ENCODE data around the gene IL37.
"Not testable (repeated sequence)": the region's sequence is repeated elsewhere in the genome, so short reads cannot be mapped to it uniquely, and the experiment has no call there.

IL37 gene

DNA sequence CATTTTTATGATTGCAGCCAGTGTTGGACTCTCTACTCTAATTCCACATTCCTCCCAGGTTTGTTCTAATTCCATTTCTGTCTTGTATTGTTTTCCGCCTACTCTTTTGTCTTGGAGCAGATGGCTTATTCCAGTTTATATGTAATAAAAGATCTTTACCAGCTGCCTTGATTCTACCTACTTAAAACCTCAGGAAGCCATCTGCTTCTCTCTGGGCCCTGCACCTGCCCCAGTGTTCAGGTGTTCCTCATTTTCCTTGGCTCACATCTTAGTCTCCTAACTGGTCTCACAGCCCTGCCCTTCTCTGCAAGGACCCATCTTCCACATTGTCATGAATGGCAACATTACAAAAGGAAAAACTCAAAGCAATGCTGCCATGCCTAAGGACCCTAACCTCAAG lies 21.0 kb upstream of the IL37 start:
- DNase-seq (ENCODE audit: low read depth in 2 of 2) = no peak

DNA sequence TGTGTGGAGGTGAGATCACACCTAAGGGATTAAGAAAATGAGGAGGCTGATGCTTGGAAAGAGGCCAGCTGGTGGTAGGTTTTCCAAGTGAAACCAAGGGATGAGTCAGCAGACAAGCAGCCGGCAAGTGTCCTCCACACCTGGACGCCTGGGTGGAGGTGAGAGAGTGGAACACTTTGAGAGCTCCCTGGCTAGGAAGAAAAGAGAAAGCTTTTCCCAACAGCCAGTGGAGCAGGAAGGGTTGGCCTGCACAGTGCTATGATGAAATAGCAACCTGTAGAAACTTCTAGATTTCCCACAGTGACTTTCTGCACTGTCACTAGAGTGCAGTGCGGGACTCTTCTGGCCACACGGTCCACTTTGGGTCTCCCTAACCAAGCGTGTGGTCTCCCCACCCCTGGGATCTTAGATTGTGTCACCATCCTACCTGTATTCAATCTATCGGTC lies 19.6 kb upstream of the IL37 start:
- DNase-seq (ENCODE audit: low read depth in 2 of 2) = no peak

DNA sequence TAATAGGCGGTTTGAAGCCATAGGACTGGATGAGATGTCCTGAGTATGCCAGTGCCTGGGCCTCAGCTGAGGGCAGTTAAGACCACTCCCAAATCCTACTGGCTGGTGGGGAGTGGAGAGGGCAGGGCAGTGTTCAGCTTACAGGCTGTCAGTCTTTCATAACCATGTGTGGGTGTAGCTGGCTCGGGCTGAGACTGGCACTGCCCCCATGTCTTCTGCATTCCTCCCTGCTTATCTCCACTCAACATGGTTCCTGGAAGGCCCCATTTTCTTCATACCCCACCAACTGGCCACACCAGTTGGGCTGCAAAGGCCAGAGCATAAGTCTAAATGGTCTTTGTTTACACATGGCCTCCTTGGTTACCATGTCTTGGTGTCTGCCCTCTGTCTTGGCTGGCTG lies 17.2 kb upstream of the IL37 start:
- no peak for DNase-seq (ENCODE audit: low read depth in 2 of 2)

DNA sequence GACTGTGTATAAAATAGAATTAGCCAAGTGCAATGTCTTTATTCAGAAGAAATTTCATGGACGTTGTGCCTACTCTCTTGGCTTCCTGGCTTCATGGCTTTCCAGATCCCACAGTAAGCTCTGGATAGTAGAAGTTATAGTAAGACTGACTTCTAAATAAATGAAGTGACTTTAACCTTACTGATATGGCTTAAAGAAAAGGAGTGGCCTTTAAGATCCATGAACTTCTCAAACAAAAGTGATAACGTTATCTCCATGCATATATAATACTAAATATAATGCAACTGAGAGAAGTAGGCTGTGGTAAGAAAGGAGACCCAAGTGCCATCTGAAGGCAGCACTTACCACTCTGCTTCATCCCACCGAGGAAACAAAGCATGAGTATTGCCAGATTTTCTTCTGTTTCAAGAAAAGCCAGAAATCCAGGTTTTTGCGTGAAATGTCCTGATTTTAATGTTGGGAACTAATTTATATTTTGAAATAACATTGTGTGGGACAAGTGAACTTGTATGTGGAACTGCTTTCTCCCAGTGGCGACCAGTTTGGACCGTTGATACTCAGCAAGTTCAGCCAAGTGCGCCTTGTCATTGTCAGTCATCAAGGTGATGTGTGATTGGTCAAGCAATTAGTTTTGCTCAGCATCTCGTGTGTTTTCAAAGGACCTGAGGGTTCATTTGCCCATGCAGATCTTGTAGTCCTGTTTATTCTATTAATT lies 13.9 kb upstream of the IL37 start:
- DNase-seq (ENCODE audit: low read depth in 2 of 2) = no peak

DNA sequence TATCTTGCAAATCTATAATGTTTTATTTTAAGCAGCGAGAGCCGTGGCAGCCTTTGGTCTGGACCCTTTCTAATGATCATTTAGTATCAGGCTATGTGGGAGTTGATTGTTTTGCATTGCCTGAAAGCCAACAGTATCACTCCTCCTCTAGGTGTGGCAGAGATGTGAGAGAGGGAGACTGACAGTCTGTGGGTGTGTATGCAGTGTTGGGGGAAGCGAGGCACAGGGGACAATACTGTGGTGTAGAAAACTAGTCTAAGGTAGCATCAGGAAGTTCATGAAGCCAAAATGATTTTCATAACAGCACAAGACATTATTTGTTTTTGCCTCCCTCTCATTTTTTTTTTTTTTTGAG lies 13.4 kb upstream of the IL37 start:
- DNase-seq (ENCODE audit: low read depth in 2 of 2) = no peak

DNA sequence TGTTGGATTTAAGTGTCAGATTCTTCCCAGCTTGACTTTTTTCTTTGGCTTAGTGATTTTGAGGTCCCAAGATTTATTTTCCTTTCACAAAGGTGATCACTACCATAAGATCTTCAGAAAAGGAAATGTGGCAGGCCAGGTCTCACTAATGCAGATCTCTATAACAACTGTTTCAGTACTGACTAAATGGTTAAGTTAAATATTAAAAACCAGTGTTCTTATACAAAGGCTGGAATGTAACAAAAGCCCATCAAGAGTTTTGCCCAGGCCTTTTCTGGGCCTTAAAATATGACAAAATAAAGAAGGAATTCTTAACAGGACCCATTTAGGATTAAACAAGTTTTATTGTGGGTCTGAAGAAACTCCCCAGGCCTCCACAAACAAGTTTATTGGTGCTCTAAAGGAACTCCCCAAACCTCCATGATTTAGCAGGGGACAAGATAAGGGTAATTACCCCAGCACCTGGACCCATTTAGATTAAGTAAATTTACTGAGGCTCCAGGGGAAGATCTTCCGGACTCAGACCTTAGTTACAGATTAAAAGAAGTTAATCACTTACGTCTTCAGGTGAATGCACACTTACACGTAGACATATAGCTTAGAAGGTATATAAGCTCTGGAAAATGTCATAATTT lies 9.4 kb upstream of the IL37 start:
- not testable (repeated sequence) for DNase-seq (ENCODE audit: low read depth in 2 of 2)

DNA sequence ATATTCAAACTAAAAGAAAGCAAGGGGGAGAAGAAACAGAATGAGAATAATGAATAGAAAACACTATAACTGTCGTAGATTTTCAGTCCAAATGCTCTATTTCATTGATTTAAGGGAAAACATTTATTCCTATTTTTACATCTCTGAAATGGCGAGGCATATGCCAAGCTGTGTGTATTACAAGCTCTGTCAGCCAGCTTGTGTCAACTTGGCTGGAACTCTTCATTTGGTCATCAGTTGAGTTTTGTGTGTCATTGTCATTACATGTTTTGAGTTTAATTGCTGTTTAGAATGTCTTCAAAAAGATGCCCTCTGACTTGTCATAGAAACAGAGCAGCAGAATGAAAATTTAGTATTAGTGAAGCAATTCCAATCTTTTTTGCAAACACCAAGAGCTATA lies 8.1 kb upstream of the IL37 start:
- DNase-seq (ENCODE audit: low read depth in 2 of 2) = no peak

DNA sequence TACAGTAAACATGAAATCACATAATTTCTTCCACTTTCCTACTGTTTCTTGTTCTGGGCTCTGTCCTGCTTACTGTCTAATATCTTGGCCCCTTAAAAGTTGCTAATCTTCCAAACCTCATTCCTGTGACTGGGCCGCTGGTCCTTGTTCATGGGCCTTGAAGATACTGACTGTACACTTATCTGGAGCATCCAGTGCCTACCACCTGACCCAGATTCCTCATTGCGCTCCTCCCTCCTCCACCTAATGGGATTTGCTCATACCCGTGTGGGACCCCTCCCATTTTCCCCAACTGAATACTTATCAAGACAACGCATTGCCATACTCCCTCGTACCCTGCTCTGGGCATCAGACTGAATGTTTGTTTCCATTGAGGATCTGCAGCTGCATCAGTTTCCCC lies 6.1 kb upstream of the IL37 start:
- no peak for DNase-seq (ENCODE audit: low read depth in 2 of 2)

DNA sequence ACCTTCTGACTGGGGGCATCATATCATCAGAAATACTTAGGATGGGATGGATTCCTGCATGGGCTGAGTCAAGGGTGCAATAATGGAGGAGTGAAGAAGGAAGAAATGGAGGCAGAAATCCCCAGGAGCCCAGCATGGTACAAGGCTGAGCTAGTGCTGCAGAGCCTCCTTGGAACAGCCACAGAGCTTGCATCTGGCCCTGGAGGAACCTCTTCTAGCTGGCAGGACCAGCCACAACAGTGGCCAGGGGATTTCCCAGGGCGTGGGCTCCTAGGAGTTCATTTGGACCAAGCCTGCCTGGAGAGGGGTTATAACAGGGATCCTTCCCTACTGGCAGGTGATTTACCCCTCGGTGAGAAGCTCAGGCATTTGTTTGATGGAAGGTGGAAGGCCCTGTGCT lies 4.7 kb upstream of the IL37 start:
- DNase-seq (ENCODE audit: low read depth in 2 of 2) = no peak

DNA sequence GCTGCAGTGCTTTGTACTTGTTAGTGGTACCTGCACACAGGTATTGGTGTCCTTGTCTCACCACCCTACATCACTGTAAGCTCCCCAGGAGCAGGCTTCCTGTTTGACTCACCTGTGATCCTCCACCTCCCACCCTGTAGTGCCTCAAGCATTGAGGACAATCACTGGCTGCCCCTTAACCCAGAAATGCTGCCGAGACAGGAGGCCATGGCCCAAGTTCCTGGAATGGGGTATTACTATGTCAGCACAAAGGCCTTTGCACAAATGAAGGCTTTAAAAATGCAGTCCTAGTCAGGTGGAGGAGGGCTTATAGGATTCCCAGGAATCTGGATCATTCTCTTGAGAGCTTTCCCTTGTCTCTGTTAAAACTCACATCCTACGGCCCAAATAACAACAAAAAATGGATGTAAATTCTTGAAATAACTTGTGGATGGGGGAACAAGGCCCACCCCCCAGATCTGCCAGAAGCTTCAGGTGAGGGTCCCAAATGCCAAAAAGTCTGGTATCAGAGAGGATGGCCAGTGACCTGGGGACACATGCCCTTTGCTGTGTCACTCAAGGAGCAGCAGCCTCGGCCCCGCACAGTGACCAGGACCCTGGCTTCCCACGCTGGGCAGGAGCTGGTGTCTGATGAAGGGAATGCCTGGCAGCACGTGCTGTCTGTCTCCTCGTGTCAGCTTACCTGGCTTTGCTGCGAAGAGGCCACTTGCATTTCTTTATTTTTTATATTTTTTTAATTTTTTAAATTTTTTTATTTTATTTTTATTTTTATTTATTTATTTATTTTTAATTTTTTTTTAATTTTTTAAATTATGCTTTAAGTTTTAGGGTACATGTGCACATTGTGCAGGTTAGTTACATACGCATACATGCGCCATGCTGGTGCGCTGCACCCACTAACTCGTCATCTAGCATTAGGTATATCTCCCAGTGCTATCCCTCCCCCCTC lies 3.7 kb upstream of the IL37 start:
- DNase-seq (ENCODE audit: low read depth in 2 of 2) = no peak

DNA sequence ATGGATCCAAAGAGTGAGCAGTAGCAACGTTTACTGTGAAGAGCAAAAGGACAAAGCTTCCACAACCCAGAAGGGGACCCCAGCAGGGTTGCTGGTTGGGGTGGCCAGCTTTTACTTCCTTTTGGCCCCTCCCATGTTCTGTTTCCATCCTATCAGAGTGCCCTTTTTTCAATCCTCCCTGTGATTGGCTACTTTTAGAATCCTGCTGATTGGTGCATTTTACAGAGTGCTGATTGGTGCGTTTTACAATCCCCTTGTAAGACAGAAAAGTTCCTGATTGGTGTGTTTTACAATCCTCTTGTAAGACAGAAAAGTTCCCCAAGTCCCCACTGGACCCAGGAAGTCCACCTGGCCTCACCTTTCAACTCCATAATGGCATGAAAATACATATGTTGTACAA lies 2.4 kb upstream of the IL37 start:
- DNase-seq (ENCODE audit: low read depth in 2 of 2) = not testable (repeated sequence)

DNA sequence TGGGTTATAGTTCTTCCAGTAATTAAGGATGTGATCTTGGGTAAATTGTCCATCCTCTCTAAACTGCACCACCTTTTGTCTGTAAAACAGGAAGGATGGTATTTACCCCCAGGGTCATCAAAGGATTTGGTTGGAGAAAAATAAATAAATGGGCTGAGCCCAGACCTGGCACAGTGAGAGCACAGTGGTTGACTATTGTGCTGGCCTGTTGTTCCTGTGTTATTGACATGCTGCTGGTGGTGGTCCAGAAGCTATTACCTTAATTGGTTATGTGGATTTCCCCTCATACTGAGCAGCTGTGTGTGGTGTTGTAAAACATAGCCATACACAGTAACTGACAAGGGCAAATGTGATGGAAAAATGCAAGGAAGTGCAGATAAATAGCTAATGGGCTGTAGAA lies 746 bp upstream of the IL37 start:
- DNase-seq (ENCODE audit: low read depth in 2 of 2) = no peak

DNA sequence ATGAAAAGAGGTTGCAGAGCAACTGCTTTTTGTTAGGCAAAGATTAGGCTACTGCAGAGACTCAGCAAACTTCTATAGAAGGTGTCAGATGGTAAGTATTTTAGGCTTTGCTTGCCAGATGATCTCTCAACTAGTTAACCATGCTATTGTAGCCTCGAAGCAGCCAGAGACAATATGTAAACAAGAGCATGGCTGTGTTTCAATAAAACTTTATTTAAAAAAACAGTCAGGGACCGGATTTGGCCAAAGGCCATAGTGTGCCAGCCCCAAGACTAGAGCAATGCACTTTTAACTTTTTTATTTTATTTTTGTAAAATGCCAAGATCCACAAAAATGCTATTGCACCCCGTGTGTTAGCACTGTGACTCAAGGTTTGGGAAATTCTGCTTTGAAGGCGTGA lies 1.4 kb downstream of the IL37 start:
- DNase-seq (ENCODE audit: low read depth in 2 of 2) = no peak

DNA sequence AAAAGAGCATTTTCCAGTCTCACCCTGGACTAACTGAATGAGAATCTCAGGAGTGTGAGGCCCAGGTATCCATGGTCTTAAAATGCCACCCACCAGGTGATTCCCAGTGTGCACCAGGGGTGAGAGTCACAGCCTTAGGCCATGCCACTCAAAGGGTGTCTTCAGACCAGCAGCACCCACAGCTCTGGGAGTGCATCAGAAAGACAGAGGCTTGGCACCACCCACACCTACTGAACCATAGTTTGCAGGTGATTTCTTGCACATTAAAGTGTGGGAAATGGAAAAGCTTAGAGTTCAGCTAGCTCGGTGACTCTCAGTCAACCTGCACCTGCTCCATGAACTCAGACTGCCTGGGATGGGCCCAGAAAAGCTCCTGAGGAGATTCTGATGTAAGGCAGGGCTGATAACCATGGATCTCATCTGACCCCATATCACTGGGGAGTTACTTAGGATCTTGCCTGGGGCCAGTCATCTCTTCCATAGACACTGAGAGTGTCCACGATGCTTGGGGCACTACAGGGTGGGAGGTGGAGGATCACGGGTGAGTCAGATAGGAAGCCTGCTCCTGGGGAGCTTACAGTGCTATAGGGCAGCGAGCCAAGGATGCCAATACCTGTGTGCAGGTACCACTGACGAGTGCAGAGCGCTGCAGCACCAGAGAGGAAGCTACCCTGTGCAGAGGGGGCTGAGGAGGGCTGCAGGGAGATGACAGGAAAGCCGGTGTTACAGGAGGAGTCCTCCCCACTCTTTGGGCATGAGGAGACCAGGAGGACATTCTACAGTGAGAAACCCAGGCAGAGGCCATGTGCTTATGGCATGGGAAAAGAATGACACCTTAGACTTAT lies 4.6 kb downstream of the IL37 start:
- no peak for DNase-seq (ENCODE audit: low read depth in 2 of 2)

DNA sequence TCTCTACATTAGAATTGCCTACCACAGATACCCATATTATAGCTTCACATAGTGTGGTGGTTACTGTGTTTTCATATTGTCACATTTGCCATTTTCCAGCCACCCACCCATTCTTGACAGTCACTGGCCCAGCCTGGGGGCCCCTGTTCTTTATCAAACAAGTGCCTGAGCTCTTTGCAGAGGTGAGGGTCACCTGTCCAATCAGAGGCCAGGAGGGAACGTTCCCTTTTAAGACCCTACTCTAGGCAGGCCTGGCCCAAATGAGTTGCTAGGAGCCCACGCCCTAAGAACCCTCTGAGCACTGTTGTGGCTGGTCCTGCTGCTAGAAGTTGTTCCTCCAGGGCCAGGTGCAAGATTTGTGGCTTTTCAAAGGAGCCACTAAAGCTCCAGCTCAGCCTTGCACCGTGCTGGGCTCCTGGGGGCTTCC lies 5.2 kb downstream of the IL37 start:
- DNase-seq (ENCODE audit: low read depth in 2 of 2) = no peak

DNA sequence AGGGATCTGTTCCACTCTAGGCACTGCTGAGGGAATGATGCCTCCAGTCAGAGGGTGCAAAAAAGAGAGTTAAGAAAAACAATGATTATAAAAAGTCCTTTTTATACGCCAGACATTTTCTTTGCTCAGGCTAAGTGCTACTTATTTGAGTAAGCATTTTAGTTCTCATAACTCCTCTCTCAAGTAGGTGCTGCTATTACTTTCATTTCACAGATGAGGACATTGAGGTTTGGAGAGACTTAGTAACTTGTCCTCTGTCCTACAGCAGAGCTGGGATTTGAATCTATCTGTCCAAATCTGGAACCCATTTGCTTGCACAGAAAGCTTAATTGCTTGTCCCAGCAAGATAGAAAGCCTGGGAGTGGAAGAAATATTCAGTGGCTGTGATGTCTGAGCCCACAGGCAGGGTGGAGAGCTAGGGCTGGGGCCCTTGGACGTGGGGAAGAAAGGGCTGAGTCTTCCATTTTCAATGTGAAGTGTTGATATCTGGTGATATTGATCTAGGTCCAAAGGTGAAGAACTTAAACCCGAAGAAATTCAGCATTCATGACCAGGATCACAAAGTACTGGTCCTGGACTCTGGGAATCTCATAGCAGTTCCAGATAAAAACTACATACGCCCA lies 5.8 kb downstream of the IL37 start:
- no peak for DNase-seq (ENCODE audit: low read depth in 2 of 2)

DNA sequence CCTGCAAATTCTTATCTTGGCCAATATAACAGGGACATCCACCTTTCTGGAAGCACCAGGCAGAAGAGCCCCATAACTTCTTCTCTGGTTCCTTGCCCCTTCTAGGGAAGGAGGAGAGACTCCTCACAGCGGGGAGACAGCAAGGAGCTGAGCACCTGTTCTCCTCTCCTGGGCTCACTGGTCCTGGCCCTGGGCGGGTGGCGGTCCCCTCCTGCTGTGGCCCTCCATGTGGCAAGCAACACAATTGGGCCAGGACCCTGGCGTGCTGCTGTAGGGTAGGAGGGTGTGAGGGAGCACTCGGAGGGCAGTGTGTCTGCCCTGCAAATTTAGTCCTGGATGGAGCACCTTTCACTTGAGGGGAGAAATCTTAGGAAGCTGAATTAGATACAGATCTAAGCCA lies 6.9 kb downstream of the IL37 start:
- DNase-seq (ENCODE audit: low read depth in 2 of 2) = no peak

DNA sequence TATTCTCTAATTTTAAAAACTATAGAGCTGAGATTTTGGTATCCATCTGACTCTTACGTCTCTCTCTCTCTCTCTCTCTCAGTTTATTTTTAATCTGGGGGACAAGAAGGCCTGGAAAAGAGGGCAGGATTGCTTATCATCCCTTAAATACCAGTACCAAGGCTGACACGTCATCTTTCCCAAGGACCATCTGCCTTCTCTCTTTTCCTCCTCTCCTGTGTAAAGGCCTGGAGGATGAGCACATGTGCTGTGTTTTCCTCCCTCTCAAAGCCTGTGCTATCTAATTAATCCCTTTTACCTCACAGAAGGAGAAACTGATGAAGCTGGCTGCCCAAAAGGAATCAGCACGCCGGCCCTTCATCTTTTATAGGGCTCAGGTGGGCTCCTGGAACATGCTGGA lies 7.3 kb downstream of the IL37 start:
- no peak for DNase-seq (ENCODE audit: low read depth in 2 of 2)

DNA sequence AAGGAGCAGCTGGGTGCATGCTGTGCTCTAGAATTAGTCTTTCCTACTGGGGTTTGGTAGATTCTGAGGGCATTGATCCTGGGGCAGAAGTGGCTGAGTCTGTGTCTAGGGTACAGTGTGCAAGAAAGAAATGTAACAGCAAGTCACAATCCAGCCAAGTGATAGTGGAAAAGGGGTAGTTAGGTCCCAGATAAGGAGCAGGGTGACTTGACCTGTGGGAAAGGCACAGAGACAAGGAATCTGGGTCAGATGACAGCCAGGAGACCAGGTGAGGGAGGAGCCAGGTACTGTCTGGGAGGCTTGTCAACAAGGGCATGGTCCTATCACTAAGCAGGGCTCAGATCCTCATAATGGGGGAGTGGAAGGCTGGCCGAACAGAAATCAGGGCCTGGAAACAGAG lies 8.1 kb downstream of the IL37 start:
- DNase-seq (ENCODE audit: low read depth in 2 of 2) = no peak

DNA sequence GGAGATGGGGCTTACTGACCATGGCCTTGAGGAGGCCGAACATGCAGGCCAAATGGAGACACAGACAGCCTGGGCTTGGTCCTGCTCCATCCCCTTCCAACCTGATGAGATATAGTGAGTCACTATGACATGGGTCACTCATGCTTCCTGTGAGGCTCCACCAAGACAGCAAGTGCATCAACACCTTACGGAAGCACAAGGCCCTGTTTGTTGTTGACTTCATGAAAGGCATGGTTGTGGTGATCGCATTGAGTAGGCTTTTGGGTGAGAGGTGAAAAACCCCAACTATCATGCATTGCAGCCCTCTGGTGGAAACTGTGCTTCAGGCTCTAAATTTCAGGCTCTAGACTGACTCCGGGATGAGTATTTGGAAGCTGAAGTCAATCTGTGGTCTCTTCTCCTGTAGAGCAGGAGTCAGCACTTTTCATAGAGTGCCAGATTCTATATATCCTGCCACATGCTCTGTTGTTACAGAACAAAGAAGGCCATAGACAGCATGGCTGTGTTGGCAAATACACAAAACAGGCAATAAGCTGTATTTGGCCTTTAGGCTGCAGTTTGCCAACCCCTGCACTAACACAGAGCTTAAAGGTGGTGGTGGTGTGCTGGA lies 10.1 kb downstream of the IL37 start:
- no peak for DNase-seq (ENCODE audit: low read depth in 2 of 2)

DNA sequence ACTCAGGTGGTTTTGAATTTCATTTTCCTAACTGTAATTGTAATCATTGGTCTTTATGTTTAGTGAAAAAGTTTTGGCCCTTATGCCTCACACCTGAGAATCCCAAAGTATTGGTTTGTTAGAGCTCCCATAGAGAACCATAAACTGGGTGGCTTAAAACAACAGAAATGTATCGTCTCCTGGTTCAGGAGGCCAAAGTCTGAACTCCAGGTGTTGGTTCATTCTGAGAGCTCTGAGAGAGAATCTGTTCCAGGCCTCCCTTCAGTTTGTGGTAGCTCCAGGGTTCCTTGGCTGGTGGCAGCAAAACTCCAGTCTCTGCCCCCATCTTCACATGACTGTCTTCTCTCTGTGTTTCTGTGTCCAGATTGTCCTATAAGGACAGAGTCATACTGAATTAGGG lies 11.0 kb downstream of the IL37 start:
- no peak for DNase-seq (ENCODE audit: low read depth in 2 of 2)
